GM18517 (cell line): ENCODE measurements around the gene SLIT1.
"Not testable (repeated sequence)": the region's sequence is repeated elsewhere in the genome, so short reads cannot be mapped to it uniquely, and the experiment has no call there.

ENCODE experiments used
- ATAC-seq: cut with Tn5 transposase; IDR thresholded peaks from one replicate; pipeline ENCODE4 v1.9.1; 2021; ENCODE audit warnings: mild to moderate bottlenecking, moderate library complexity; ENCODE audit not compliant: unreplicated experiment

The SLIT1 gene

GRCh38 chr10:97048649-97049427, 136.9 kb downstream of the SLIT1 start:
- no peak for ATAC-seq

GRCh38 chr10:97047788-97048187, 138.0 kb downstream of the SLIT1 start:
- ATAC-seq, result no peak

- no peak for ATAC-seq
Observed at GRCh38 chr10:97047083-97047736, 138.5 kb downstream of the SLIT1 start.

GRCh38 chr10:97046456-97047082, 139.2 kb downstream of the SLIT1 start:
- ATAC-seq, result no peak

- no peak for ATAC-seq
Observed at GRCh38 chr10:97043563-97043855, 142.2 kb downstream of the SLIT1 start.

- ATAC-seq, result no peak
Observed at GRCh38 chr10:97042716-97043562, 142.8 kb downstream of the SLIT1 start.

- ATAC-seq, result no peak
Observed at GRCh38 chr10:97042081-97042480, 143.7 kb downstream of the SLIT1 start.

- ATAC-seq, result no peak
Observed at GRCh38 chr10:97040706-97041105, 145.1 kb downstream of the SLIT1 start.

GRCh38 chr10:97040248-97040584, 145.5 kb downstream of the SLIT1 start:
- no peak for ATAC-seq

GRCh38 chr10:97039538-97040247, 146.1 kb downstream of the SLIT1 start:
- no peak for ATAC-seq

GRCh38 chr10:97038688-97039087, 147.1 kb downstream of the SLIT1 start:
- no peak for ATAC-seq

- ATAC-seq, result no peak
Observed at GRCh38 chr10:97037365-97038361, 148.1 kb downstream of the SLIT1 start.

GRCh38 chr10:97034958-97035769, 150.6 kb downstream of the SLIT1 start:
- ATAC-seq, result no peak

- no peak for ATAC-seq
Observed at GRCh38 chr10:97034301-97034700, 151.5 kb downstream of the SLIT1 start.

- ATAC-seq, result not testable (repeated sequence)
Observed at GRCh38 chr10:97033841-97034240, 151.9 kb downstream of the SLIT1 start.

- ATAC-seq, result no peak
Observed at GRCh38 chr10:97032624-97033023, 153.1 kb downstream of the SLIT1 start.

- no peak for ATAC-seq
Observed at GRCh38 chr10:97031459-97031858, 154.3 kb downstream of the SLIT1 start.

GRCh38 chr10:97030894-97031293, 154.9 kb downstream of the SLIT1 start:
- ATAC-seq, result no peak

- ATAC-seq, result no peak
Observed at GRCh38 chr10:97029271-97029670, 156.5 kb downstream of the SLIT1 start.
